Activated CD8-positive, alpha-beta memory T cell treated with anti-CD3 and anti-CD28 coated beads for 1 hour (primary cell): ENCODE measurements around the gene MTG1.
"Not testable (repeated sequence)": the region's sequence is repeated elsewhere in the genome, so short reads cannot be mapped to it uniquely, and the experiment has no call there.

Source experiments
- DNase-seq, 2 donors: peaks; one replicate each; pipeline ENCODE4 v3.0.0-alpha.2; 2020; ENCODE audit warnings: low read depth in 1 of 2; ENCODE audit errors: extremely low read depth in 1 of 2

The MTG1 gene

DNA sequence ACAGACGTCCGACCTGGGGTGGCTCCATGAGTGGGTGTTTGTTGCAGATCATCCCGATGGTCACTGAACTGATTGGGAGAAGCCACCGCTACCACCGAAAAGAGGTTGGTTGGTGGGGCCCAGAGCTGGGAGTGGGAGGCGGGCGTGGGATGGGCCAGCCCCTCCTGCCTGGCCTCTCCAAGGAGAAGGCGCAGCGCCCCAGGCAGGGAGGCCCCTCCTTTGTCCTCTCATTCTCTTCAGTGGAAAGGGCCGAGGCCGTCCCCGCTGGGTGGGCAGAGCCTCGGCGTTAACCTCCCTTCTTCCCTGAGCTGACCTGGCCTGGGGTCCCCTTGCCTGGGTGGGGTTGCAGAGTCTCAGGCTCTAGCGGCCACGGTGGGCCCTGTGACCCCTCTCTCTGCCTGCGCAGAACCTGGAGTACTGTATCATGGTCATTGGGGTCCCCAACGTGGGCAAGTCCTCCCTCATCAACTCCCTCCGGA, 5.2 kb downstream of the MTG1 start:
- no peak for DNase-seq

GRCh38 chr10:133400624-133401424, 6.9 kb downstream of the MTG1 start:
- DNase-seq, result no peak

DNA sequence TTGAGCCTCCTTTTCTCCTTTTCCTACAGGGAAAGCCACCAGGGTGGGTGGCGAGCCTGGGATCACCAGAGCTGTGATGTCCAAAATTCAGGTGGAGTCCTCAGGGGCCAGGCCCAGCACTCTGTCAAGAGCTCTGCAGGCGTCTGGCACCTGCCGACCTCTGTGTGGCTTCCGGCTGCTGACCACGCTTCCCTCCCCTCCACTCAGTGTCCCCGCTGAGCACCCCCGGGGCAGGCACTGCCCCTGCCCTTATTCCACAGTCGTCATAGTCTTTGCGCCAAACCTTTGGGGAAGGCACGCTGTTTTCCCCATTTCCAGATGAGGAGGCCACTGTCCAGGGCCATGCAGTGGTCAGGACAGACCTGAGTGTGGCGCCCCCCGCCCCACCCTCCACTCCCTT, 7.5 kb downstream of the MTG1 start:
- DNase-seq, result no peak

- no peak for DNase-seq
Observed at GRCh38 chr10:133401981-133402725, 8.2 kb downstream of the MTG1 start.

GRCh38 chr10:133403359-133403758, 9.4 kb downstream of the MTG1 start:
- DNase-seq, result no peak

- DNase-seq, result no peak
Observed at GRCh38 chr10:133403784-133404183, 9.8 kb downstream of the MTG1 start.

DNA sequence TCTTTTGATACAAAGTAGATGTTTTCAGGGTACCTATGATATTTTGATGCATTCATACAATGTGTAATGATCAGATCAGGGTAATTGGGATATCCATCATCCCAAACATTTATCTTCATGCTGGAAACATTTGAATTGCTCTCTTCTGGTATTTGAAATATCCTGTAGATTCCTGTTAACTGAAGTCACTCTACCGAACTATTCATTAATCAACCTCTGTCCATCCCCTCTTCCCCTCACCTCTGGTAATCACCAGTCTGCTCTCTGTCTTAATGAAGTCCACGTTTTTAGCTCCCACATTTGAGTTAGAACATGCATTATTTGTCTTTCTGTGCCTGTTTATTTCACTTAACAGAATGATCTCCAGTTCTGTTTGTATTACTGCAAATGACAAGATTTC, 11.3 kb downstream of the MTG1 start:
- no peak for DNase-seq

DNA sequence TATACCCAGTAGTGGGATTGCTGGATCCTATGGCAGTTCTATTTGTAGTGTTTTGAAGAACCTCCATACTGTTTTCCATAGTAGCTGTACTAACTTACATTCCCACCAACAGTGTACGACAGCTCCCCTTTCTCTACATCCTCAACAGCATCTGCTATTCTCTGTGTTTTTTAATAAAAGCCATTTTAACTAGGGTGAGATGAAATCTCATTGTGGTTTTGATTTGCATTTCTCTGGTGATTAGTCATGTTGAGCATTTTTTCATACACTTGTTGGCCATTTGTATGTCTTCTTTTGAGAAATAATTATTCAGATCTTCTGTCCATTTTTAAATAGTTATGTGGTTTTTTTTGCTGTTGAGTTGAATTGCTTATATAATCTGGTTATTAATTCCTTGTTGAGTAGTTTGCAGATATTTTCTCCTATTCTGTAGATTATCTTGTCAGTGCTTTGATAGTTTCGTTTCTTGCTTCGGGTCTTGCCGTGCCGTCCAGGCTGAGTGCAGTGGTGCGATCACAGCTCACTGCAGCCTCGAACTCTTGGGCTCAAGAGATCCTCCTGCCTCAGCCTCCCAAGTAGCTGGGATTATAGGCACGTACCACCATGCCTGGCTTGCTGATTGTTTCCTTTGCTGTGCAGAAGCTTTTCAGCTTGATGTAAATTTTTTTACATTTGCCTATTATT, 12.0 kb downstream of the MTG1 start:
- no peak for DNase-seq

DNA sequence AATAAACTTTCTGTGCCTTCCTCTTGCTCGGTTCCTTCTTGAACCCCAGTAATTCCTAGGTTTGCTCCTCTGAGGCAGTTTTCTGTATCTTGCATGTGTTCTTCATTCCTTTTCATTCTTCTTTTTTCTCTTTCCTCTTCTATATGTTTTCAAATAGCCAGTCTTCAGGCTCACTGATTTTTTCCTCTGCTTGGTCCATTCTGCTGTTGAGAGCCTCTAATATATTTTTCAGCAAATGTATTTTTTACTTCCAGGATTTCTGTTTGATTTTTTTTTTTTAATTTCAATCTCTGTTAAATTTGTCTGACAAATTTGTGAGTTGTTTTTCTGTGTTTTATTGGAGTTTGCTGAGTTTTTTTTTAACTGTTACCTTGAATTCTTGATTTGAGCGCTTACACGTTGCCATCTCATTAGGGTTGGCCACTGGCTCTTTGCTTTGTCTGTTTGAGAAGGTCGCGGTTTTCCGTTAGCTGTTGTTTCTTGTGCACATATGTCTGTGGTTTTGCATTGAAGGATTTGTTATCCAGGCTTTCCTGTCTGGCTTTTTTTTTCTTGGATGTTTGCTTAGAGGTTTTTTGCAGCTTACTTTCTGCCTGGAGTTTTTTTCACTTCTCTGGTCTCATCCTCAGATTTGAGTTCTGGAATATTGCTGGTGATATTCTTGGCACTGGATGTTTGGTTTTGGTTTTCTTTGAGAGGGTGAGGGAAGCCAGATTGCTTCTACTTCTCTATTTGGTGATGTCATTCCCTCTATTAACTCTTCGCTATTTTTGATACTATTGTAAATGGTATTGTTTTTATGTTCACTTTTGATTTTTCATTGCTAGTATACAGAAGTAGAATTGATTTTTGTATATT, 17.8 kb downstream of the MTG1 start:
- no peak for DNase-seq

DNA sequence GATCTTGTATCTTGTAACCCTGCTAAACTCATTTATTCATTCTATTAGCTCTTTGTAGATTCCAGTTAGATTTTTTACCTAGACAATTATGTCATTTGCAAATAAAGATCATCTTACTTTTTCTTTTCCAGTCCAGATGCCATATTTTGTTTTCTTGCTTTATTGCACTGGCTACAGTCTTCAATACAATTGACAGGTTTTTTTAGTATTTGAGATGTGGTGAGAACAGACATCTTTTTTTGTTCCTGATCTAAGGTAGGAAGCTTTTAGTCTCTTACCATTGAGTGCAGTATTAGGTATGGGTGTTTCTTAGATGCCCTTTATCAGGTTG, 18.4 kb downstream of the MTG1 start:
- DNase-seq, result no peak

- not testable (repeated sequence) for DNase-seq
Observed at GRCh38 chr10:133414401-133414800, 20.4 kb downstream of the MTG1 start.

- no peak for DNase-seq
Observed at GRCh38 chr10:133415752-133416151, 21.8 kb downstream of the MTG1 start.

DNA sequence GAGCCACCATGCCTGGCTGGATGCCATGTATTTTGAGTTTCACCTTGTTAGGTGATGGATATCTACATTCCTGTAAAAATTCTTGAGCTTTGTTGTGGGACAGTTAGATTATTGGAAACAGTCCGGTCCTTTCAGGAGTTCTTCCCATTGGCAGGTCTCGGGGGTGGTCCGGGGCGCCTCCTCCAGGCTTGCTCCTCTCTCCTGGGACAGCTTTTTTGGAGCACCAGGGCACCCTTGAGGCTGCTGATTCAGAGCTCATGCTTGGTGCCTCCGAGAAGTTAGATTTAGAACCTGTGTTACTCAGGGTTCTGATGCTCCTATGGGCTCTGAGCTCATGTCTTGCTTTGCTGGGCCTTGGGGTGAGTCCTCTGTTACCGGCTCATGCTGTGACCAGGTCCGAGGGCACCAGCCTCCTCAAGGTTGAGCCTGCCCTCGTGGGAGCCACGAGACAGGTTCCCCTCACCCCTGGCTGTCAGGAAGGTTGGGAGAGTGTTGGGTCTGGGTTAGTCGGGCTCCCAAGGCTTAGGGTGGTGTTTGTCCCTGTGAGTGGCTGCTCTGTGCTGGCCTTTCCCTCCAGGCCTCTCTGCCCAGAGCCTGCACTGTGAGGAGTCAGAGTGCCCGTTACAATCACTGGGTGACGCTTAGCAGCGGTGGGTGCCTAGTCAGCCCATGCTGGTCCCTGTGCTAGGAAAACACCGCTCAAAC, 24.5 kb downstream of the MTG1 start:
- no peak for DNase-seq

- no peak for DNase-seq
Observed at GRCh38 chr10:133419211-133419950, 25.4 kb downstream of the MTG1 start.

DNA sequence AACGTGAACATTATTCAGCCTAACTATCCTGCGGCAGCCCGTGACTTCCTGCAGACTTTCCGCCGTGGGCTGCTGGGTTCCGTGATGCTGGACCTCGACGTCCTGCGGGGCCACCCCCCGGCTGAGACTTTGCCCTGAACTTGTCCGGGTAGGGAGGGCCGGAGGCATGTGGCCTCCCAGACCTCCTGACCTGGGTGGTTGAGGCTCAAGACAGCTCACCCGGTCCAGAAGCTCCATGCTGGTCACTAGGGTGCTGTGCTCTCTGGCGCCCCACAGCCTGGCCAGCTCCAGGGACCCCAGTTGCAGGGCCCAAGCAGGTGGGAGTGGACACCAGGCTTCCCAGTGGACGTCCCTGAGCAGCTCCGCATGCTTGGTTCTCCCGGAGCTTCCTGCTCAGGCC, 26.1 kb downstream of the MTG1 start:
- no peak for DNase-seq

GRCh38 chr10:133420579-133420978, 26.6 kb downstream of the MTG1 start:
- DNase-seq, result no peak

- DNase-seq, result no peak
Observed at GRCh38 chr10:133421336-133422222, 27.6 kb downstream of the MTG1 start.

DNA sequence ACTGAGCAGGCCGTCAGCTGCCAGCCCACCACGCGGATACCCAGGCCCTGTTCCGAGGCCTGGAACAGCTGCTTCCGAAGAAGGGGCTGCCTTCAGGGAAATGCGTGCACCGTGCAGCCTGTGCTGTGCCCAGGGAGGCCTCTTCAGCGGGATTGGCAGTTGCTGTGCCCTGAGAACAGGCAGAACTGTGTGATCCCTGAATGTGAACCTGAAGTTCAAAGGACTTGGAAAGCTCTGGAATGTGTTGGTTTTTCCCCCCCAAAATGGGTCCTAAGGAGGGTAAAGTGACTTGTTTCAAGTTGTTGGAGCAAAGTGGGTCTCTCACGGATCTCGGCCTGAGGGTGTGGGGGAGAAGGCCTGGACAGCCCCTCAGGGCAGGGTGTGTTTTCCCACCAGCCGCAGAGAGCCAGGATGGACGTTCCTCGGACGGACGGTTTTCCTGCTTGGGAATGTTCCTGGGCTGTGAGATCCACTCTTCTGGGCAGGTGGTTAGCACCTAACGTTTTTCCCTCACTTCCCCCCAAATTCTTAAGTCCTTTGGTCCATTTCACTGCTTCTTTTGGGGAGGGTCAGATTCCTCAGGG, 28.4 kb downstream of the MTG1 start:
- DNase-seq, result no peak
